ENCODE results near the gene FUBP3. TPM values are rescaled to one million over a fixed set of nuclear protein-coding genes. Genes with fewer than 3 reads are reported as not detected.

The FUBP3 gene
- total RNA-seq, 2 donors from 2014 or later, result 25.4 to 47.6 TPM

DNA sequence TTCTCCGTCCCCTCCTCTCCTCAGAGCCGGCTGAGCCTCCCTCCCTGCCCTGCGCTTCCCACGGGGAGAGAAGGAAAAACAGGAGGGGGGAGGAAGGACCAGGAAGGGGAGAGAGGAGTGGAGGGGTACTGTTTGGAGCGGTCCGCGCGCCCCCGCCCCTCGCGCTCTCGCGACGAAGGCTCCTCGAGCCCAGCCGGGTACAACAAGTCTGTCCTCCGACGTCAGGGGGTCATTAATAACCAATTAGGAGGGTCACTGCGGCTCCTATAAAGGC lies 84.5 kb downstream of the FUBP3 start:
- no peaks in the 10 kb centered on the region for H3K9me3 Mint-ChIP-seq
- peaks cover 11% of the 10 kb centered on the region for H3K4me1 Mint-ChIP-seq
- peaks cover 41% of the 10 kb centered on the region for H3K27me3 Mint-ChIP-seq
- peak overlapping the region; percentile 31 for H3K4me3 Mint-ChIP-seq
- peaks cover 5% of the 10 kb centered on the region for H3K36me3 Mint-ChIP-seq (ENCODE audit: low read depth)
- H3K27ac Mint-ChIP-seq, result no peak overlapping the region
- ATAC-seq (replicated peaks), result no peak

DNA sequence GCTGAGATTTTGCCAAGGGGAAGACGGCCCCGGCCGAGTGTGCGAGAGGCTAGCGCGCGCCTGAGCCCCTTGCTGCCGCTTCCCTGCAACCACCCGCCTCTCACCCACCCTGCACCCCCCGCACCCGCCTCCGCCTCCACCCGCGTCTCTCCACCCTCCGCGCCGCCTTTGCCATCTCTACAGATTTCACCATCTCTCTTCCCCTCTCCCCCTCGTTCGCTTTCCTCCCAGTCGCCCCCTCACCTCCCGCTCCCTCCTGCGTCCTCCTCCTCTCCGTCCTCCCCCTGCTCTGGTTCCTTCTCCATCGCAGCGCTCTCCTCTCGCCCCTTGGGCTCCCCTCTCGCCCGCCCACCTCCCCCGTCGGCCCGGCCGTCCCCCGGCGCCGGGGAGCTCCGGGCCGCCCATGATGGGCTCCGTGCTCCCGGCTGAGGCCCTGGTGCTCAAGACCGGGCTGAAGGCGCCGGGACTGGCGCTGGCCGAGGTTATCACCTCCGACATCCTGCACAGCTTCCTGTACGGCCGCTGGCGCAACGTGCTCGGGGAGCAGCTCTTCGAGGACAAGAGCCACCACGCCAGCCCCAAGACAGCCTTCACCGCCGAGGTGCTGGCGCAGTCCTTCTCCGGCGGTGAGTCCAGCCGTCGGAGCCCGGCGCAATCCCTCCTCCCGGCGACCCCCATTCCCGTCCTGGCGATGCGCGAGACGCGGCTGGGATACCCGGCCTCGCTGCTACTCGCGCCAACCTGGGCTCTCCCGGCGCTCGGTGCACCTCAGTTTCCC lies 85.1 kb downstream of the FUBP3 start, which contains the start of gene PRDM12:
PRDM12 (plus strand) TSS at position 344 of the 778 bp plus-strand sequence; CDS start at position 404, 60 bp downstream.
- Mint-ChIP-seq H3K4me3 (peak within 1 kb of the TSS; percentile 55), H3K27me3 (peaks cover 39% of the 10 kb centered on the region), H3K4me1 (peaks cover 11% of the 10 kb centered on the region), H3K27ac (no peak within 1 kb of the TSS), H3K36me3 (ENCODE audit: low read depth) (peaks cover 5% of the 10 kb centered on the region), H3K9me3 (no peaks in the 10 kb centered on the region)
- ATAC-seq (replicated peaks), result no peak

GRCh38 chr9:130665029-130665430 lies 85.7 kb downstream of the FUBP3 start:
- peaks cover 35% of the 10 kb centered on the region for H3K27me3 Mint-ChIP-seq
- no peak overlapping the region for H3K27ac Mint-ChIP-seq
- peaks cover 5% of the 10 kb centered on the region for H3K36me3 Mint-ChIP-seq (ENCODE audit: low read depth)
- H3K9me3 Mint-ChIP-seq, result no peaks in the 10 kb centered on the region
- no peak for ATAC-seq (replicated peaks)
- peaks cover 11% of the 10 kb centered on the region for H3K4me1 Mint-ChIP-seq
- peak overlapping the region; percentile 55 for H3K4me3 Mint-ChIP-seq

DNA sequence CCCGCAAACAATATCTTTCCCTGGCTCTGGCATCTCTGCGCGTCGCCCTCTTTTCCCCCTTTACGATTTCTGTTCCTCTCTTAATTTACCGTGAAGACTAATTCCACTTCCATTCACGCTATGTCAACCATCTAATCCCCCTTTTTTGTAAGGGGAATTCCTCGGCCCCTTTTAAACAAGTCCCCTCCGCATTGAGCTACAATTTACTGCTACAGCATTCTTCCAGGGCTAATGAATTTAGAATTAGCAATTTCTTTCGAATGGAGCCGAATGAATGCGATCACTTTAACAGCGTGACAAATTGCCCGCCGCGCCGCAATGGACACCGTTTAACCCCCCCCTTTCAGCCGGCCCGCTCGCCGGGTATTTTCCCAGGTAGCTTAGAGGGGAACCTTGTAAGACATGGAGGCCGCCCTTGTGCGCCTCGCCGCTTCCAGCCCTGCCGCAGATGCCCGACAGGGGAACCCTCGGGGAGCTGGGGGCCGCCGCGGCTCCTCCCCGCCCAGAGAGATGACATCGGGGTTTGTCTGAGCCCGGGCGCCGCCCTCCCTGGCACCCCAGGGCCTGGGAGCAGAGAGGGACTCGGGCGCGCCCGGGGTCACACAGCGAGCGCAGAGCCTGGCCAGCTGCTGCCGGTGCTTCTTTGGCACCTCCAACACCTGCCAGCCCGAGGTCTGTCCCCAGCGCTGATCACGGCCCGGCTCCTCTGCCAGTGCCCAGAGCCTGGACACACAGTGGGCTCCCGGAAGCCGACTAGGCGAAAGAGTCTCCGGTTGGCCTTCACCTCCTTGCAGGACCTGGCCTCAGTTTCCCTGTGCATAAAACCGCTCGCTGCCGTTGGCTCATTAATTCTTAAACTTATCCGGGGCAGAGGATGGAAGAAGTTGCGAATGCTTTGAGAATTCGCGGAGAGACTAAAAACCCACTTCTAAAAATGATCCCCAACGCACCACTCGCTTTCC lies 86.3 kb downstream of the FUBP3 start:
- H3K9me3 Mint-ChIP-seq, result no peaks in the 10 kb centered on the region
- peak overlapping the region; percentile 55 for H3K4me3 Mint-ChIP-seq
- peaks cover 11% of the 10 kb centered on the region for H3K4me1 Mint-ChIP-seq
- ATAC-seq (replicated peaks), result no peak
- no peak overlapping the region for H3K27ac Mint-ChIP-seq
- H3K27me3 Mint-ChIP-seq, result peaks cover 35% of the 10 kb centered on the region
- peaks cover 5% of the 10 kb centered on the region for H3K36me3 Mint-ChIP-seq (ENCODE audit: low read depth)

- H3K4me1 Mint-ChIP-seq, result peaks cover 11% of the 10 kb centered on the region
- H3K4me3 Mint-ChIP-seq, result no peak overlapping the region
- H3K9me3 Mint-ChIP-seq, result no peaks in the 10 kb centered on the region
- peaks cover 35% of the 10 kb centered on the region for H3K27me3 Mint-ChIP-seq
- no peak for ATAC-seq (replicated peaks)
- H3K36me3 Mint-ChIP-seq (ENCODE audit: low read depth), result peaks cover 5% of the 10 kb centered on the region
- H3K27ac Mint-ChIP-seq, result no peak overlapping the region
Measured at GRCh38 chr9:130666393-130667119, 87.2 kb downstream of the FUBP3 start.

DNA sequence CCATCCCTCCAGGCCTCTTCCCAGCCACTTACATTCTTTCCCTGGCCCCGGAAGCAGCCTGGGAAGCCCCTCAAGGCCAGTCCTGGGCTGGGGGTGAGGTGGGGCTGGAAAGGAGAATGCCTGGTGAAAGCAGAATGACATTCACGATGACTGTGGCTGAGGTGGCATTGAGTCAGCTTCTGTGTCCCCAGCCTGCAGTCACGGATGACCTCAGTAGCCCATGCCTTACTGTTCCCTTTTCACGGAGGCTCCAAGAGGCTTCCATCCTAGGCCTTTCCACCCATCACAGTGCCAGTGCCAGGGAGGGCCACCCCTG lies 87.7 kb downstream of the FUBP3 start:
- Mint-ChIP-seq H3K4me1 (peaks cover 11% of the 10 kb centered on the region), H3K4me3 (no peak overlapping the region), H3K36me3 (ENCODE audit: low read depth) (peaks cover 5% of the 10 kb centered on the region), H3K9me3 (no peaks in the 10 kb centered on the region), H3K27ac (no peak overlapping the region), H3K27me3 (peaks cover 35% of the 10 kb centered on the region)
- peak; percentile 57 for ATAC-seq (replicated peaks)

DNA sequence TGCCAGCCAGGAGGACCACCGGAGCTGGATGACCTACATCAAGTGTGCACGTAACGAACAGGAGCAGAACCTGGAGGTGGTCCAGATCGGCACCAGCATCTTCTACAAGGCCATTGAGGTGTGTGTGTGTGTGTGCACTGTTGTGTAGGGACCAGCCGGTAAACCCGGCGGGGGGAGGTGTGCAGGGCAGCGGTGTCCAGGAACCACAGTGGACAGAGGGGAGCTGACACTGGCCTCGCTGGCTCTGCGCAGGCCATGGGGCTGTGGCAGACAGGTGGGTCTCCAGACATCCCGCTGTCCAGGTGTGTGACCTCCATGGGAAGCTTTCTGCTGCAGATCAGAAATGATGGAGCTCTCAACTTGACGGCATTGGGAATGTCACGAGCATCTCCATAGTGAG lies 88.8 kb downstream of the FUBP3 start:
- no peaks in the 10 kb centered on the region for H3K9me3 Mint-ChIP-seq
- H3K27ac Mint-ChIP-seq, result no peak overlapping the region
- peaks cover 5% of the 10 kb centered on the region for H3K4me1 Mint-ChIP-seq
- ATAC-seq (replicated peaks), result no peak
- peaks cover 5% of the 10 kb centered on the region for H3K36me3 Mint-ChIP-seq (ENCODE audit: low read depth)
- no peak overlapping the region for H3K4me3 Mint-ChIP-seq
- H3K27me3 Mint-ChIP-seq, result peaks cover 28% of the 10 kb centered on the region

DNA sequence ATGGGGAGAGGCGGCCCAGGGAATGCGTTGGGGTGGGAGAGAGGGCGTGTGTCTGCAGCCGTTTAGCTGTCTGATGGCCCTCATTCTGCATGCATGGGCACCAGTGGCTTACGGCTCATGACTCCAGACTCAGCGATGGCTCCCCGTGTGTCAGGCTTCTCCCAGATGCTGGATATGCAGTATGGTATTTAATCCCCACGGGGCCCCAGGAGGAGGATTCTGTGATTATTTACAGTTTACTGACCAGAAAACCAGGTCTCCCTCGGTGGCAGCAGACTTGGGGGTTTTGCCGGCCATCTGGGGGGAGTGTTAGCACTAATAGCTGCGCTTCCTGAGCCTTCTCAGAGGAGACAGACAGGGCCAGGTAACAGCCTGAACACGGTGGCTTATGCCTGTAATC lies 89.3 kb downstream of the FUBP3 start:
- ATAC-seq (replicated peaks), result no peak
- peaks cover 5% of the 10 kb centered on the region for H3K36me3 Mint-ChIP-seq (ENCODE audit: low read depth)
- H3K27ac Mint-ChIP-seq, result no peak overlapping the region
- peaks cover 5% of the 10 kb centered on the region for H3K4me1 Mint-ChIP-seq
- H3K4me3 Mint-ChIP-seq, result no peak overlapping the region
- H3K9me3 Mint-ChIP-seq, result no peaks in the 10 kb centered on the region
- H3K27me3 Mint-ChIP-seq, result peaks cover 28% of the 10 kb centered on the region

DNA sequence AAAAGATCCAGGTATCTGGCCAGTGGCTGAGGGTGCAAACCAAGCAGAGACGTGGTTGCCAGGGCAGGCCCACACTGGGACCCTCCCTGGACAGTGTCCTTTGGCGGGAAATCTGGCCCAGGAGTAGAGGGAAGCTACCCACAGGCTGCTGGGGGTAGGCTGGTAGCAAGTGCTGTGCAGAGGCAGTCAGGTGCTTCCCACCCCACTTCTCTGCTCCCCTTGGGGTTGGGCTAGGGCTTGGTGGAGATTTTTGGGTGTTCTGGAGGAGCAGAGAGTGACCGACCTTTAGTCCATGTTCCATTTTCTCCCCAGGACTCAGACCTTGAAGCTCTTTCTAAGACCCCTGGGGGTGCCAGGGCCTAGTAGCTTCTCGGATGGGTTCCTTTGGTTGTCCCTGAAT lies 90.6 kb downstream of the FUBP3 start:
- Mint-ChIP-seq H3K4me1 (peaks cover 5% of the 10 kb centered on the region), H3K27me3 (peaks cover 23% of the 10 kb centered on the region)
- no peak for ATAC-seq (replicated peaks)

DNA sequence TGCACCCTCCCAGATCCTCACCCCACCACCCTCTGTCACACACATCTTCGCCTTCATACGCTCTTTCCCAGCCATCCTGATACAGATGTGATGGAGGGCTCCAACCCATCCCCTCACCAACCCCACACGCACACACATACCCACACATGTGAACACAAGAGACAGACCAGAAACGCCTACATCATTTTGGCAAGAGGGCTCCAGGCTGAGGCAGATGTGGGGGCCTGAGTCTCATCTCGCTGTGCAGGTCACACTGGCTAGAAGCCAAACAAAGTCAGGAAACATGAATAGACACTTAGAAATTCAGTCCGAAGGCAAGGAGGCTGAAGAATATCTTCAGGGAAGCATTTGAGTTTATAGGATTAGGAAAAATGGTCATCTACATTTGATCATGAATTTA lies 91.3 kb downstream of the FUBP3 start:
- H3K27me3 Mint-ChIP-seq, result peaks cover 18% of the 10 kb centered on the region
- peaks cover under 1% of the 10 kb centered on the region for H3K36me3 Mint-ChIP-seq (ENCODE audit: low read depth)

More for the DNA sequence above, 90.6 kb downstream of the FUBP3 start:
- Mint-ChIP-seq H3K4me3 (no peak overlapping the region), H3K36me3 (ENCODE audit: low read depth) (peaks cover 5% of the 10 kb centered on the region), H3K9me3 (no peaks in the 10 kb centered on the region), H3K27ac (no peak overlapping the region)

GRCh38 chr9:130672466-130672865 lies 93.1 kb downstream of the FUBP3 start:
- Mint-ChIP-seq H3K9me3 (no peaks in the 10 kb centered on the region), H3K4me3 (no peak overlapping the region), H3K27me3 (peaks cover 8% of the 10 kb centered on the region)

More for the DNA sequence above, 91.3 kb downstream of the FUBP3 start:
- ATAC-seq (replicated peaks), result no peak
- H3K4me1 Mint-ChIP-seq, result no peaks in the 10 kb centered on the region
- H3K27ac Mint-ChIP-seq, result no peak overlapping the region
- H3K9me3 Mint-ChIP-seq, result no peaks in the 10 kb centered on the region
- no peak overlapping the region for H3K4me3 Mint-ChIP-seq

GRCh38 chr9:130672933-130673615 lies 93.7 kb downstream of the FUBP3 start:
- Mint-ChIP-seq H3K27ac (no peak overlapping the region), H3K36me3 (ENCODE audit: low read depth) (no peaks in the 10 kb centered on the region), H3K4me1 (no peaks in the 10 kb centered on the region), H3K4me3 (no peak overlapping the region), H3K27me3 (peaks cover 5% of the 10 kb centered on the region), H3K9me3 (no peaks in the 10 kb centered on the region)
- no peak for ATAC-seq (replicated peaks)

More at GRCh38 chr9:130672466-130672865, 93.1 kb downstream of the FUBP3 start:
- Mint-ChIP-seq H3K27ac (no peak overlapping the region), H3K36me3 (ENCODE audit: low read depth) (no peaks in the 10 kb centered on the region), H3K4me1 (no peaks in the 10 kb centered on the region)
- ATAC-seq (replicated peaks), result no peak

DNA sequence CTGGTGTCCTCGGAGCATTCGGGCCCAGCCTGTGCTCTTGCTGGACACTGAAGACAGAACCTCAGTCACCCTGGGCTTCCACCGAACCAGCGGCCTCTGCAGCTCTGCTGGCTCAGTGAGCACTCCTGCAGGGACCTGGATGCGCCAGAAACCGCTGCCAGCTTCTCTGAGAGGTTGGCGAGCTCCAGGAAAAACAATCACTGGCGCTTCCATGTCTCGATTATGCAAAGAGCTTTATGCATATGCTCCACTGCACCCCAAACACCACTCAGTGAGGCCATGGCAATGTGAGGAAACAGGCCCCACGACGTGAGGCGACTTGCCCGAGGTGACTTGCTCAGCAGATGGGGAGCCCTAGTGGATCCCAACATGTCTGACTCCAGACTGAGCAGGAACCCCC lies 96.0 kb downstream of the FUBP3 start:
- Mint-ChIP-seq H3K9me3 (no peaks in the 10 kb centered on the region), H3K36me3 (ENCODE audit: low read depth) (no peaks in the 10 kb centered on the region), H3K4me1 (no peaks in the 10 kb centered on the region), H3K27me3 (no peaks in the 10 kb centered on the region), H3K4me3 (no peak overlapping the region), H3K27ac (no peak overlapping the region)
- no peak for ATAC-seq (replicated peaks)

DNA sequence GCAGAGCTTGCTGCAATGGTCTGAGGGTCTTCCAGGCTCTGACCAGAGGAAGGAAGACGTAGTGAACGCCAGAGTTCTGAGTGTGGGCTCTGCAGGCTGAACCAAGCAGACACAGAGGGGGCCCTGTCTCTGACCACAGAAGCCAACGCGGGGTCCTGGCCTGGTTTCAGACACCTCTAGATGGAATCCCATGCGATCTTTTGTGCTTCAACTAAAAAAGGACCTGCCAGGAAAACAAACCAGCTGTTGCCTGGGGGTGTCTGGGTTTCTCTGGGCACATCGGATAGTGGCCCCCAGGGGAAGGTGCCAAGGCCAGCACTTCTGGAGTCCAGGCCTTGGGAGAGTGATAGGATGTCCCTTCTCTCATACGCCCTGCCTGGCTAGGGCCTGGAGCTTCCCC lies 97.9 kb downstream of the FUBP3 start:
- H3K27ac Mint-ChIP-seq, result no peak overlapping the region
- no peaks in the 10 kb centered on the region for H3K27me3 Mint-ChIP-seq
- H3K9me3 Mint-ChIP-seq, result no peaks in the 10 kb centered on the region
- no peak for ATAC-seq (replicated peaks)
- no peaks in the 10 kb centered on the region for H3K36me3 Mint-ChIP-seq (ENCODE audit: low read depth)
- H3K4me1 Mint-ChIP-seq, result peaks cover under 1% of the 10 kb centered on the region
- no peak overlapping the region for H3K4me3 Mint-ChIP-seq
